ENCODE results near the gene XYLT1. TPM values are rescaled to one million over a fixed set of nuclear protein-coding genes. Genes with fewer than 3 reads are reported as not detected.

XYLT1 gene
- total and polyA plus RNA-seq, 10 of the 15 experiments (the other 5 are each of a cell fraction or from before 2014, with no cell fraction given) = 0.88 to 14.8 (median 5.8) TPM

GRCh38 chr16:17389384-17389783, 81.4 kb downstream of the XYLT1 start:
- Histone ChIP-seq H3K36me3 (ENCODE audit: control insufficient read depth in 2 of 2, insufficient read depth in 2 of 2, low read length in 1 of 2) (no peaks in the 10 kb centered on the region), H3K79me2 (ENCODE audit: control insufficient read depth, insufficient read depth, low read length) (no peaks in the 10 kb centered on the region), H3K9ac (ENCODE audit: control insufficient read depth, insufficient read depth, low read length) (no peak overlapping the region), H2AFZ (ENCODE audit: control insufficient read depth, low read depth, low read length) (no peak overlapping the region), H3K27me3 (replicated peaks in 1 of 2; ENCODE audit: control insufficient read depth in 2 of 2, insufficient read depth in 2 of 2, low read length in 1 of 2) (no peaks in the 10 kb centered on the region), H4K20me1 (ENCODE audit: control insufficient read depth, insufficient read depth) (no peaks in the 10 kb centered on the region), H3K4me3 (no peak overlapping the region), H3K27ac (ENCODE audit: control insufficient read depth, insufficient read depth) (no peak overlapping the region), H3K9me3 (replicated peaks; ENCODE audit: control insufficient read depth, insufficient read depth, low read length) (no peaks in the 10 kb centered on the region), H3K4me2 (ENCODE audit: control insufficient read depth, insufficient read depth) (no peak overlapping the region), H3K4me1 (ENCODE audit: control insufficient read depth, insufficient read depth, low read length) (no peaks in the 10 kb centered on the region)
- no TSS peak for BruUV-seq (replicated peaks)
- in situ Hi-C loops (cut with MboI) = no loop called here
- ChIA-PET CTCF (no interaction called here), POLR2A (no interaction called here), RAD21 (ENCODE audit: unreplicated experiment) (no interaction called here), SMC1A (ENCODE audit: uncharacterized antibody, unreplicated experiment) (interaction anchor here (1.0 kb wide), 1 partner anchor 9 kb away, joined by 3 read pairs; no protein-coding TSS in a partner anchor)
- WGBS (ENCODE audit: insufficient coverage, insufficient replicate concordance, low lambda C conversion rate, missing lambda C conversion rate) = 44% methylated on average over 4 of the region's 4 CpGs
- ATAC-seq = no peak
- intact Hi-C loops (cut with micrococcal nuclease; ENCODE audit: unreplicated experiment) = no loop called here
- no peak for DNase-seq (ENCODE audit: low read depth, low spot score)
- no peak for FAIRE-seq
- TF ChIP-seq SRF (IDR thresholded peaks at IDR 0.05; ENCODE audit: low read depth in 2 of 2, low read length in 2 of 2) (no peak), SMAD1 (IDR thresholded peaks at IDR 0.05; ENCODE audit: low read depth, partially characterized antibody) (no peak)

GRCh38 chr16:17387256-17387655, 83.5 kb downstream of the XYLT1 start:
- no peak overlapping the region for H3K9ac ChIP-seq (ENCODE audit: control insufficient read depth, insufficient read depth, low read length)
- WGBS (ENCODE audit: insufficient coverage, insufficient replicate concordance, low lambda C conversion rate, missing lambda C conversion rate) = 30% methylated on average over 4 of the region's 4 CpGs
- CTCF ChIA-PET = interaction anchor here (0.8 kb wide), 1 partner anchor 9 kb away, joined by 3 read pairs; no protein-coding TSS in a partner anchor
- H2AFZ ChIP-seq (ENCODE audit: control insufficient read depth, low read depth, low read length) = no peak overlapping the region
- no peak for FAIRE-seq
- no peaks in the 10 kb centered on the region for H3K9me3 ChIP-seq (replicated peaks; ENCODE audit: control insufficient read depth, insufficient read depth, low read length)
- no peak overlapping the region for H3K4me2 ChIP-seq (ENCODE audit: control insufficient read depth, insufficient read depth)
- H3K27me3 ChIP-seq (replicated peaks in 1 of 2; ENCODE audit: control insufficient read depth in 2 of 2, insufficient read depth in 2 of 2, low read length in 1 of 2) = no peaks in the 10 kb centered on the region
- intact Hi-C loops (cut with micrococcal nuclease; ENCODE audit: unreplicated experiment) = no loop called here
- BruUV-seq (replicated peaks) = no TSS peak
- no peaks in the 10 kb centered on the region for H4K20me1 ChIP-seq (ENCODE audit: control insufficient read depth, insufficient read depth)
- H3K36me3 ChIP-seq (ENCODE audit: control insufficient read depth in 2 of 2, insufficient read depth in 2 of 2, low read length in 1 of 2) = no peaks in the 10 kb centered on the region
- POLR2A ChIA-PET = no interaction called here
- no peak for ATAC-seq
- SMC1A ChIA-PET (ENCODE audit: uncharacterized antibody, unreplicated experiment) = interaction anchor here (1.1 to 1.7 kb wide), 3 partner anchors 10 to 80 kb away, joined by 4 to 6 read pairs (median 5); no protein-coding TSS in a partner anchor
- RAD21 ChIA-PET (ENCODE audit: unreplicated experiment) = interaction anchor here (2.0 kb wide), 1 partner anchor 81 kb away, joined by 6 read pairs; no protein-coding TSS in a partner anchor
- H3K4me1 ChIP-seq (ENCODE audit: control insufficient read depth, insufficient read depth, low read length) = peaks cover 6% of the 10 kb centered on the region
- no peak for DNase-seq (ENCODE audit: low read depth, low spot score)
- H3K27ac ChIP-seq (ENCODE audit: control insufficient read depth, insufficient read depth) = no peak overlapping the region
- in situ Hi-C loops (cut with MboI) = no loop called here
- no peaks in the 10 kb centered on the region for H3K79me2 ChIP-seq (ENCODE audit: control insufficient read depth, insufficient read depth, low read length)
- no peak overlapping the region for H3K4me3 ChIP-seq
- TF ChIP-seq ATF2 (IDR thresholded peaks at IDR 0.05; ENCODE audit: low read length) (no peak), TCF3 (IDR thresholded peaks at IDR 0.05; ENCODE audit: borderline replicate concordance, insufficient read depth, low read depth, low read length) (no peak), NFYB (IDR thresholded peaks at IDR 0.05; ENCODE audit: insufficient read depth, low read depth, low read length) (no peak), RELA (IDR thresholded peaks at IDR 0.05; ENCODE audit: borderline replicate concordance, partially characterized antibody) (no peak), EP300 (IDR thresholded peaks at IDR 0.05; ENCODE audit: borderline replicate concordance in 1 of 2, control insufficient read depth in 1 of 2, low read depth in 2 of 2, low read length in 2 of 2) (no peak), IRF4 (IDR thresholded peaks at IDR 0.05; ENCODE audit: low read depth, low read length) (no peak), YBX1 (IDR thresholded peaks at IDR 0.05) (no peak), KLF5 (IDR thresholded peaks at IDR 0.05; ENCODE audit: partially characterized antibody) (no peak), LARP7 (IDR thresholded peaks at IDR 0.05) (no peak), E2F4 (IDR thresholded peaks at IDR 0.05; ENCODE audit: low read depth, low read length) (no peak), ASH2L (IDR thresholded peaks at IDR 0.05; ENCODE audit: borderline replicate concordance, low read depth) (no peak), KAT2A (conservative IDR thresholded peaks at IDR 0.05; ENCODE audit: control insufficient read depth, low read depth, low read length) (no peak), HDAC6 (IDR thresholded peaks at IDR 0.05; ENCODE audit: unreplicated experiment) (no peak)

All from GM12878 (cell line).